MG63 (cell line): ENCODE results near the gene ESPNL. TPM values are rescaled to one million over a fixed set of nuclear protein-coding genes. Genes with fewer than 3 reads are reported as not detected.

ENCODE experiments used
- DNase-seq: peaks from one replicate; pipeline ENCODE4 v3.0.0-alpha.2; 2020
- H3K27me3 ChIP-seq: fragments of 250-450 bp; sonication (Bioruptor Pico); 2 replicates; pipeline ENCODE4 v1.5.1; 2020; ENCODE audit warnings: mild to moderate bottlenecking, moderate library complexity
- H3K36me3 ChIP-seq: fragments of 250-450 bp; sonication (Bioruptor Pico); 2 replicates; pipeline ENCODE4 v1.5.1; 2020; ENCODE audit warnings: mild to moderate bottlenecking, moderate library complexity
- H3K4me3 ChIP-seq: fragments of 250-450 bp; sonication (Bioruptor Pico); 2 replicates; pipeline ENCODE4 v1.5.1; 2020; ENCODE audit warnings: mild to moderate bottlenecking, moderate library complexity
- H3K9me3 ChIP-seq: fragments of 250-450 bp; sonication (Bioruptor Pico); 2 replicates; pipeline ENCODE4 v1.5.1; 2020; ENCODE audit warnings: mild to moderate bottlenecking, moderate library complexity
- total RNA-seq: library from RNA; depleted of rRNA; stranded (reverse); fragments of >200 nt; shearing (Covaris generic); gene quantifications from 2 replicates; pipeline ENCODE4 v1.2.3, GENCODE V29; 2014; ENCODE audit warnings: low replicate concordance

The ESPNL gene
- total RNA-seq, 1 experiment from 2014 or later, result 0.03 TPM

- Histone ChIP-seq H3K9me3 (no peaks in the 10 kb centered on the region), H3K36me3 (no peaks in the 10 kb centered on the region), H3K27me3 (no peaks in the 10 kb centered on the region), H3K4me3 (no peak overlapping the region)
- DNase-seq, result no peak
Observed at GRCh38 chr2:238119756-238120462, 19.8 kb downstream of the ESPNL start.

GRCh38 chr2:238120463-238121298 lies 20.5 kb downstream of the ESPNL start:
- H3K27me3 ChIP-seq, result no peaks in the 10 kb centered on the region
- no peaks in the 10 kb centered on the region for H3K9me3 ChIP-seq
- no peak overlapping the region for H3K4me3 ChIP-seq
- H3K36me3 ChIP-seq, result no peaks in the 10 kb centered on the region
- no peak for DNase-seq

- Histone ChIP-seq H3K36me3 (no peaks in the 10 kb centered on the region), H3K4me3 (no peak overlapping the region), H3K9me3 (peaks cover 4% of the 10 kb centered on the region), H3K27me3 (no peaks in the 10 kb centered on the region)
- DNase-seq, result no peak
Observed at GRCh38 chr2:238121511-238122286, 21.6 kb downstream of the ESPNL start.

GRCh38 chr2:238122287-238123217 lies 22.4 kb downstream of the ESPNL start:
- no peak overlapping the region for H3K4me3 ChIP-seq
- DNase-seq, result no peak
- no peaks in the 10 kb centered on the region for H3K36me3 ChIP-seq
- no peaks in the 10 kb centered on the region for H3K27me3 ChIP-seq
- H3K9me3 ChIP-seq, result peaks cover 4% of the 10 kb centered on the region

- no peak overlapping the region for H3K4me3 ChIP-seq
- H3K9me3 ChIP-seq, result peaks cover 4% of the 10 kb centered on the region
- no peaks in the 10 kb centered on the region for H3K36me3 ChIP-seq
- no peak for DNase-seq
- no peaks in the 10 kb centered on the region for H3K27me3 ChIP-seq
Observed at GRCh38 chr2:238123218-238123971, 23.3 kb downstream of the ESPNL start.

- no peak overlapping the region for H3K4me3 ChIP-seq
- no peaks in the 10 kb centered on the region for H3K36me3 ChIP-seq
- no peak for DNase-seq
- peaks cover 4% of the 10 kb centered on the region for H3K9me3 ChIP-seq
- H3K27me3 ChIP-seq, result no peaks in the 10 kb centered on the region
Observed at GRCh38 chr2:238123991-238124470, 23.9 kb downstream of the ESPNL start.

GRCh38 chr2:238124488-238125126 lies 24.5 kb downstream of the ESPNL start:
- H3K4me3 ChIP-seq, result no peak overlapping the region
- no peaks in the 10 kb centered on the region for H3K27me3 ChIP-seq
- peaks cover 4% of the 10 kb centered on the region for H3K9me3 ChIP-seq
- no peaks in the 10 kb centered on the region for H3K36me3 ChIP-seq
- DNase-seq, result no peak

GRCh38 chr2:238125127-238125885 lies 25.2 kb downstream of the ESPNL start:
- no peaks in the 10 kb centered on the region for H3K36me3 ChIP-seq
- no peaks in the 10 kb centered on the region for H3K27me3 ChIP-seq
- no peak overlapping the region for H3K4me3 ChIP-seq
- H3K9me3 ChIP-seq, result peaks cover 4% of the 10 kb centered on the region
- DNase-seq, result no peak

- Histone ChIP-seq H3K36me3 (no peaks in the 10 kb centered on the region), H3K4me3 (no peak overlapping the region), H3K9me3 (peaks cover 4% of the 10 kb centered on the region), H3K27me3 (no peaks in the 10 kb centered on the region)
- no peak for DNase-seq
Observed at GRCh38 chr2:238126338-238126737, 26.2 kb downstream of the ESPNL start.

- no peak for DNase-seq
- no peaks in the 10 kb centered on the region for H3K27me3 ChIP-seq
- peaks cover 4% of the 10 kb centered on the region for H3K9me3 ChIP-seq
- H3K4me3 ChIP-seq, result no peak overlapping the region
- H3K36me3 ChIP-seq, result no peaks in the 10 kb centered on the region
Observed at GRCh38 chr2:238126775-238127164, 26.6 kb downstream of the ESPNL start.

GRCh38 chr2:238127165-238128060 lies 27.3 kb downstream of the ESPNL start:
- no peaks in the 10 kb centered on the region for H3K36me3 ChIP-seq
- H3K4me3 ChIP-seq, result no peak overlapping the region
- no peak for DNase-seq
- H3K27me3 ChIP-seq, result no peaks in the 10 kb centered on the region
- peaks cover 4% of the 10 kb centered on the region for H3K9me3 ChIP-seq

GRCh38 chr2:238128061-238128440 lies 27.9 kb downstream of the ESPNL start:
- H3K27me3 ChIP-seq, result no peaks in the 10 kb centered on the region
- H3K9me3 ChIP-seq, result peaks cover 4% of the 10 kb centered on the region
- DNase-seq, result no peak
- H3K4me3 ChIP-seq, result no peak overlapping the region
- H3K36me3 ChIP-seq, result no peaks in the 10 kb centered on the region

- Histone ChIP-seq H3K36me3 (no peaks in the 10 kb centered on the region), H3K4me3 (no peak overlapping the region), H3K9me3 (peaks cover 4% of the 10 kb centered on the region), H3K27me3 (no peaks in the 10 kb centered on the region)
- DNase-seq, result no peak
Observed at GRCh38 chr2:238128534-238129001, 28.4 kb downstream of the ESPNL start.
